Stimulated activated CD4-positive, alpha-beta T cell treated with anti-CD3 and anti-CD28 coated beads, Interleukin-15, amount 100 ng/mL, for 24 hours (primary cell): ENCODE measurements around the gene MRPS22.
A peak's percentile ranks its signal among the peaks of the same experiment; 100 is the strongest.

ENCODE experiments used
- DNase-seq: peaks from one replicate; pipeline ENCODE4 v3.0.0-alpha.2; 2020

Gene MRPS22

DNA sequence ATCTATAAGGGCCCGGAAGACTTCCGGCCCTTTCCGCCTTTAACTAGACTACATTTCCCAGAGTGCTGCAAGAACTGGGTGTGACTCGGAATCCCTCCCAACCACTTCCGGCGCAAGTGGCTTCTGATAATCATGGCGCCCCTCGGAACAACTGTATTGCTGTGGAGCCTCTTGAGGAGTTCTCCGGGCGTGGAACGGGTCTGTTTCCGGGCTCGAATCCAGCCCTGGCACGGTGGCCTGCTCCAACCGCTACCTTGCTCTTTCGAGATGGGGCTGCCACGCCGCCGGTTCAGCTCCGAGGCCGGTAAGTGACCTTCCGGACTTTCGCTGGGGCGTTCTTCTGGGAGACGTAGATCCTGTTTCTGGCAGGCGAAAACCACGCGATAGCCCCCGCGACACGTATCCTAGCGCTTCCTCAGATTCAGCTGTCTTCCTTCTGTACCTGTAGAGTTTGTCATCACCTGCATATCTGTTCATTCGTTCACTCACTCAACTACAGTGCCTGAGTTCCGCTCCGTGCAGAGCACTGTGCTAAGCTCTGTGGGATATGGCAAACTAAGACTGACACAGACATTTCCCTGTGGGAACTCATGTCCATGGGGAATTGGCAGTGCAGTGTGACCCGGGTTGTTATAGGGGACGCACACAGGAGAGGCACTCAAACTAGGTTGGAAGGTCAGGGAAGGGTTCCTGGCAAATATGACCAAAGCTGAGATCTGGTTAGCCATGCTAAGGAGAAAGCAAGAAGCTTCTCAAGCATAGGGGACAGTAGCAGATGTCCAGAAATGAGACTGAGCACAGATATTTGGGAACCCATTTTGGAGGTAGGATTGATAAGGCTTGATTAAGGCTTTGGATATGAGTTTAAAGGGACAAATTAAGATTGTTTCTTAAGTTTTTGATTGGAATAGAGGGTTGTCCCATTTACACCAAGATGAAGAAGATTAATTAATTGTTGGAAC, at the start of gene MRPS22:
MRPS22 (plus strand) TSS at position 126 of the 962 bp plus-strand sequence; CDS start at position 133, 7 bp downstream.
- peak; percentile 86 for DNase-seq

GRCh38 chr3:139295040-139295439, 48.8 kb upstream of the MRPS22 start:
- DNase-seq = no peak

- no peak for DNase-seq
These were observed 47.6 kb upstream of the MRPS22 start for GRCh38 chr3:139296141-139296718.

GRCh38 chr3:139297588-139298311, 46.1 kb upstream of the MRPS22 start:
- no peak for DNase-seq

- DNase-seq = no peak
These were observed 44.3 kb upstream of the MRPS22 start for GRCh38 chr3:139299261-139300132.

GRCh38 chr3:139300416-139300815, 43.4 kb upstream of the MRPS22 start:
- DNase-seq = no peak

DNA sequence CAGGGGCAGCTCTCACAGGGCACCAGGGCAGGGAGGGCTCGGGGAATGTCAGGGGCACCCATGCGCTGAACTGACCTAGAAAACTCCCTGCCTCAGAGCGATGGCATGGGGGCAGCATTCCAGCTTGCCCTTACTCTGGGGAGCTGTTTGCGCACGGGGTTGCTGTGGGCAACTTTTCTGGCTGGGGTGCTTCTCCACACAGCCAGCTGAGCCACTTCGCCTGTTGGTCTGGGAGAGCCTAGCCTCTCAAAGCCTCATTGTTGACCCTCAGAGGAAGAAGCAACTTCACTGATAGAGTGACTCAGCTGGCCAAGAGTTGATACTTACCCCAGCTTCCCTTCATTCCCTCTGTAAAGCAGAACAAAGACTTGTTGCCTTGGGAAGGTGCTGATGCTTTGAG, 42.6 kb upstream of the MRPS22 start:
- DNase-seq = no peak

DNA sequence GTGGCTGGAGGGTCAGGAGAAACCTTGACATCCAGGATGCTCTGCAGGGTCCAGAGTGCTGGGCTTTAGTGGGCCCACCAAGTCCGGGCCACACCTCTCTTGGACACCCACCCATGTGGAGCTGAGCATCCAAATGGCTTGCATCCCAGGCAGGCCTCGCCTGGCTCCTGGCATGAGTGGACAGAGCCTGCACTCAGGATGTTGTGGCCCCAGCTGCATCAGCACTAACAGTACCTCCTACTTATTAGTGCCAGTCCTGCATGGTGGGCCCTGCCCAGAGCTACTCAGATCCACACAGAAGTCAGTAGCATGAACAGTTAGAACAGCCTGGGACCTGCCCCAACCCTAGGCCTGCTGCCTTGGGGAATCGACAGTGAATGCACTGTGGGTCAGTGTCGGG, 42.2 kb upstream of the MRPS22 start:
- DNase-seq = no peak

- DNase-seq = no peak
These were observed 41.6 kb upstream of the MRPS22 start for GRCh38 chr3:139302084-139302800.

- DNase-seq = no peak
These were observed 41.1 kb upstream of the MRPS22 start for GRCh38 chr3:139302801-139303113.

GRCh38 chr3:139303216-139303615, 40.6 kb upstream of the MRPS22 start:
- DNase-seq = no peak

DNA sequence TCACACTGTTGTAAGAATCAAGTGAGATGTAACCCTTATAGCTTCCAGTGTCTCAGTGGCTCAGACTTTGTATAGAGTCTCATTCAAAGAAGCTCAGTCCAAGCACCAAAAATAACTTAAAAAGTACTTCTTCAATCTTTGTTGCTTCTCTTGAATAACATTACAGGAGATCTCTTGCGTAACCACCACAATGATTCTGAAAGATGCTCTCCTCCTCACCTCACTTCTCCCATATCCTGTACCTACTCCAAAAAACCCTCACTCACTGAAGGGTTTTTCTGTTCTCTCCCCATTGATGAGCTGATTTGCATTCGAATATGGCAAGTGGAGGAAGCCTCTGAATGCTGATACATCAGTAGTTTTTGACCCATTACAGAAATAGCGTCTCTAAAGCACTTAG, 39.4 kb upstream of the MRPS22 start:
- DNase-seq = no peak

- no peak for DNase-seq
These were observed 37.7 kb upstream of the MRPS22 start for GRCh38 chr3:139306078-139306477.

DNA sequence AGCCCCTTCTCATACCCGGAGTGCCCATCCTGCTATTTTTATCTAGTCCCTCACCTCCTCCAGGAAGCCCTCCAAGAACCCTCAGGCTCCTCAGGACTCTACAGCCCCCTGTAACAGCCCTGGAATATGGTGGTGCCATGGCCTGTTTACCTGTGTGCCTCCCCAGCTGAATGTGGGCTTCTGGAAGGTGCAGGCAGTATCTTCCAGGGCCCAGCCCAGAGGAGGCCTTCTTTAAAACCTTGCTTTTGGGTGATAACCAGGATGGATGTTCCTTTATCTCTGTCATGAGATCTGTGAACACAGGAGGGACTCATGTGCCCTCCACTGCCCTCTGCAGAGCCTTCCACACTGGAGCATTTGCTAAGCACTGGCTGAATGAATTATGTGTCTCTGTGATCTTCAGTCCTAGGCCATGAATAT, 36.7 kb upstream of the MRPS22 start:
- no peak for DNase-seq

DNA sequence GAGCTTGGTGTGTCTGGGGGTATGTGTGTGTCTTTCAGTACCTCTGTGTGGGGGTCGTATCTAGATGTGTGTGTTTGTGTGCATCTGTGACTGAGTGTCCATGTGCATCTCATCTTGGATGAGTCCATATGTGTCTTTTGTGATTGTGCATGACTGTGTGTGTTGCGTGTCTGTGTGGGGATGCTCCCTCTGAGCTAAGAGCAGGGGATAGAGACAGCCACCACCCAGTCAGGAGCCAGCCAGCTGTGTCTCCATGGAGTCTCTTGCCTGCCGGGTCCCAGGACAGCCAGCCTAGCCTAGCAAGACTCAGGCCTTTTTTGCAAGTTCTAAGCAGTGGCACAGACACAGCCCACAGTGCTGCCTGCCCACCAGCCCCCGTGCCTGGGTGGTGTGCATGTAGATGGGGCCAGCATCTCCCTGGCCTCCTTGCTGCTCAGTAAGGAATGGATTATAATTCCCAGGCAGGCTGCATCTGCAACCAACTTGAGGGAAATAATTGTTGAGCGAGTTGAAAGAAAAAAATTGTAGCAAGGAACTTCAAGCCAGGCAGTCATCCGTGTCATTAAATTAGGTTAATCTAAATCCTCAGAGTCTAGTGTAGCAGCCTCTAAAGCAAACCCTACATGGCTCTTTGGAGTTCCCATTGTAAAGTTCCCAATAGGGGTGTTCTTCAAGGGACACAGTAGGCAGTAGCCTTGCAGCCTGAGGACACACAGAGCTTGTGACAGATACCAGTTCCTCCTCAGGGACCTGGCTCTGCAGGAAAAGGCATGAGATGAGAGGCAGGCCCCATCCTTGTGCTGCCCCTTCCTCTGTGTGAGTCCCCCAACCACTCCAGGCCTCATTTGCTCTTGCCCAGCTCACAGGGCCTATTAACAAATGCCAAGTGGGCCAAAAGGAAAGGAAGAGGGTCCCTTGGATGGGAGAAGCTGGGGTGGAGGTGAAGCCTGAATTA, 35.9 kb upstream of the MRPS22 start:
- DNase-seq = no peak

DNA sequence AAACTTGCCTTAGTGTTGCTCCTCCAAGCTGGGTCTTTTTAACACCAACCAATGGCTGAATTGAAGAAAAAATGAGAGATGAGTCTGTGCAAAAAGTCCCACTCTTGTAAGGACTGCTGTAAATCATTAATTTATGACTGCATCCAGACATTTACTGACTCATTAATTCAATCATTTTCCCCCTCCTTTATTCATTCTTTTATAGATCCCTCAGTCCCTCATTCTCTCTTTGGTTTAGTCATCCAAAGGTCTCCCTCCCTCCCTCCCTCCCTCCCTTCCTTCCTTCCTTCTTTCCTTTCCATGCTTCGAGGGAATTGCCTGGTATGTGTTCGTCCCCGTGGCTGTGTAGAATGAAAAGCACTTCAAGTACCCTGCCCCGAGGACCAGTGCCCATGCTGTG, 35.3 kb upstream of the MRPS22 start:
- DNase-seq = no peak

- no peak for DNase-seq
These were observed 34.7 kb upstream of the MRPS22 start for GRCh38 chr3:139309061-139309591.

- no peak for DNase-seq
These were observed 33.9 kb upstream of the MRPS22 start for GRCh38 chr3:139309880-139310279.

DNA sequence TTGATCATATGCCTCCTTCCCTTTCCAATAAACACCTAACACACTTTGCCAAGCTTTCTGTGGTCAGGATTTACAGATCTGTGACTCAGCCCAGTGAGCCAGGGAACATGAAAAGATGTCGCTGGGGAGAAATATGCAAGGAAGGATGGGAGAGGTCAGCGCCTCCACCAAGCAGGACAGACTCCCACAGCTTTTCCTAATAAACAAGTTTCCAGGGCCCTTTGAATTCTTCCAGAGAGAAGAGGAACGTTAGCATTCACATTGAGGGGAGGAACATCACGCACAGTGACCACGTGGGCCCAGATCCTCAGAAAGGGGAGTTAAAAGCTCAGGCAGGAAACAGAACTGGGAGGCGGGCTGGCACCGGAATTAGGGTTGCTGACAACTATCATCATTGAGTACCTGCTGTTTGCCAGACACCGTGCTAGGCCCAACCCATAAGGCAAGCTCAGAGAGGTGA, 33.3 kb upstream of the MRPS22 start:
- DNase-seq = no peak

GRCh38 chr3:139311557-139311956, 32.3 kb upstream of the MRPS22 start:
- DNase-seq = no peak
